Fibroblast of lung (primary cell): ENCODE measurements around the gene MLF2. TPM values are rescaled to one million over a fixed set of nuclear protein-coding genes. Genes with fewer than 3 reads are reported as not detected.
"Not testable (repeated sequence)": the region's sequence is repeated elsewhere in the genome, so short reads cannot be mapped to it uniquely, and the experiment has no call there.

Experiments used
- DNase-seq, 2 donors: peaks; one replicate each; pipeline versions ENCODE4 v3.0.0 to v3.0.0-alpha.2; 2010; ENCODE audit warnings: low read depth in 2 of 2
- H2AFZ ChIP-seq: 2 replicates; pipeline ENCODE4 v1.5.1; 2012; ENCODE audit warnings: low read length, control low read depth, inconsistent platforms
- H3K27ac ChIP-seq: 2 replicates; pipeline ENCODE4 v1.5.1; 2011; ENCODE audit warnings: low read length, control low read depth; ENCODE audit not compliant: insufficient read depth
- H3K27me3 ChIP-seq: 2 replicates; pipeline ENCODE4 v1.5.1; 2011; ENCODE audit warnings: mild to moderate bottlenecking, low read length; ENCODE audit not compliant: control insufficient read depth, insufficient read depth
- H3K36me3 ChIP-seq: 2 replicates; pipeline ENCODE4 v1.5.1; 2011; ENCODE audit warnings: low read length; ENCODE audit not compliant: control insufficient read depth, insufficient read depth
- H3K4me1 ChIP-seq: 2 replicates; pipeline ENCODE4 v1.5.1; 2011; ENCODE audit warnings: low read length; ENCODE audit not compliant: control insufficient read depth, insufficient read depth; ENCODE audit errors: extremely low read depth
- H3K4me2 ChIP-seq: 2 replicates; pipeline ENCODE4 v1.5.1; 2011; ENCODE audit warnings: low read length, control low read depth; ENCODE audit not compliant: insufficient read depth; ENCODE audit errors: extremely low read depth
- H3K4me3 ChIP-seq, 4 experiments: fragments of 200-600 bp in 1 of 4; sonication (generic) in 1 of 4; replicated peaks in 1 of 4; 2 replicates each; pipeline ENCODE4 v1.5.1; 2011 to 2016; ENCODE audit warnings: low read length in 4 of 4, low read depth in 3 of 4, mild to moderate bottlenecking in 3 of 4, control low read depth in 2 of 4, inconsistent platforms in 1 of 4, mixed read lengths in 1 of 4; ENCODE audit not compliant: insufficient read depth in 1 of 4; ENCODE audit errors: control extremely low read depth in 1 of 4
- H3K79me2 ChIP-seq: 2 replicates; pipeline ENCODE4 v1.5.1; 2012; ENCODE audit warnings: mild to moderate bottlenecking, low read length, inconsistent platforms; ENCODE audit not compliant: control insufficient read depth, insufficient read depth
- H3K9ac ChIP-seq: 2 replicates; pipeline ENCODE4 v1.5.1; 2011; ENCODE audit warnings: mild to moderate bottlenecking, low read length, control low read depth; ENCODE audit not compliant: insufficient read depth
- H3K9me3 ChIP-seq: 2 replicates; pipeline ENCODE4 v1.5.1; 2012; ENCODE audit warnings: low read depth, low read length; ENCODE audit not compliant: control insufficient read depth, insufficient read depth
- H4K20me1 ChIP-seq: 2 replicates; pipeline ENCODE4 v1.5.1; 2011; ENCODE audit warnings: low read length; ENCODE audit not compliant: control insufficient read depth, insufficient read depth; ENCODE audit errors: extremely low read depth
- EZH2 ChIP-seq: IDR thresholded peaks from 2 replicates; pipeline ENCODE4 v1.5.1; 2012; ENCODE audit warnings: low read length, control low read depth, mild to moderate bottlenecking; ENCODE audit errors: missing control alignments
- polyA plus RNA-seq, 2 donors: library from polyadenylated mRNA; depleted of rRNA in 1 of 2; stranded (reverse) in 1 of 2; unstranded in 1 of 2; fragments of >200 nt; gene quantifications; 2 replicates each; pipeline ENCODE4 v1.2.1, GENCODE V29; 2011 to 2012; ENCODE audit warnings: missing spikeins in 1 of 2
- total RNA-seq: library from RNA; depleted of rRNA; stranded (reverse); fragments of >200 nt; gene quantifications from 2 replicates; pipeline ENCODE4 v1.2.1, GENCODE V29; 2014
- TF ChIP-seq, protein P1 (sequence below), 2 donors: IDR thresholded peaks in 1 of 2; conservative IDR thresholded peaks in 1 of 2; 1 replicate in 1 of 2; 2 replicates in 1 of 2; pipeline ENCODE4 v1.5.1; 2011 to 2012; ENCODE audit warnings: low read length in 2 of 2, control low read depth in 1 of 2, inconsistent platforms in 1 of 2, low read depth in 1 of 2, mild to moderate bottlenecking in 1 of 2

MLF2 gene
- total and polyA plus RNA-seq, 2 donors (not counting 1 experiment from before 2014, with no cell fraction given), result 106 to 289 TPM

DNA sequence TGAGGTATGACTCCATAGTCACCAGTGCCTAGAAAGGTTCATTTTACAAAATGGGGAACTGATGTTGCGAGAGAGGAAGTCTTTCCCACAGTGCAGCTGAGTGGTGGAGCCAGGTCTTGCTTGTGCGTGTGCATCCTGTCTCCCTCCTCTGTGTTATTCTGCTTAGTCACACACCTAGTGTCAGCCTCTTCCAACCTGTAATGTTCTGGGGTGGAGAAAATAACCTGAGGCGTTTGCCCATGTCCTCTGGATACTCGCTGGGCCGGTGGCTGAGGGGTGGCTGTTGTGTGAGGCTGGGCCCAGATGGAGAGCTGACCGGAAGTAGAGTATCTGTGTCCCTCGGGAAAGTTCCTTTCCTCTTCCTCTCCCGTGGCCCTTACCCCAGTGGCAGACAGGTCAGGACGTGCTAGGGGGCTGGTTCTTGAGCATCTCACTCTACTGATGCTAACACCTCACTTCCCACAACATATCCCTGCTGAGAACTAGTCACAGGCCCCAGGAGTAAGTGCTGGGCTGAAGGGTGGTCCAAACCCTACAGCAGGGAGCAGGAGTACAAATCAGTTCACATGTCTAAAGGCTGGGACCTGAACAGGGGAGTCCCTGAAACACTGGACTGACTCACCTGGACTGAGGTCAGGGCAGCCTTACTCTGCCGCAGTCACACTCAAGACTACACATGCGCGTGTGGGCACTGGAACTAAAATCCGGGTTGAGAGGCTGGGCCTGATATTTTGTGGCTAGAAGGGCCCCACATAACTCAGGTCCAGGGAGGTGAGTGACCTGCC lies 7.0 kb downstream of the MLF2 start:
- no peaks in the 10 kb centered on the region for H4K20me1 ChIP-seq
- no peak overlapping the region for H3K9ac ChIP-seq
- no peaks in the 10 kb centered on the region for H3K9me3 ChIP-seq
- no peak overlapping the region for H2AFZ ChIP-seq
- no peak overlapping the region for H3K4me3 ChIP-seq
- H3K4me2 ChIP-seq, result no peak overlapping the region
- DNase-seq, result no peak
- peaks cover 8% of the 10 kb centered on the region for H3K79me2 ChIP-seq
- no peak overlapping the region for H3K27ac ChIP-seq
- peaks cover 28% of the 10 kb centered on the region for H3K36me3 ChIP-seq
- no peaks in the 10 kb centered on the region for H3K4me1 ChIP-seq
- TF ChIP-seq EZH2, result no peak
- no peaks in the 10 kb centered on the region for H3K27me3 ChIP-seq

DNA sequence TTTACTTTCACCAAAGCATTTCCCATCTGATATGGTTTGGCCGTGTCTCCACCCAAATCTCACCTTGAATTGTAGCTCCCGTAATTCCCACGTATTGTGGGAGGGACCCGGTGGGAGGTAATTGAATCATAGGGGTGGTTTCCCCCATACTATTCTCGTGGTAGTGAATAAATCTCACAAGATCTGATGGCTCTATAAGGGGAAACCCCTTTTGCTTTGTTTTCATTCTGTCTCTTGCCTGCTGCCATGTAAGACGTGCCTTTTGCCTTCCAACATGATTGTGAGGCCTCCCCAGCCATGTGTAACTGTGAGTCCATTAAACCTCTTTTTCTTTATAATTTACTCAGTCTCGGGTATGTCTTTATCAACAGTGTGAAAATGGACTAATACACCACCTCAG lies 9.6 kb downstream of the MLF2 start:
- H2AFZ ChIP-seq, H3K4me1 ChIP-seq, DNase-seq, H3K4me2 ChIP-seq, H3K9me3 ChIP-seq, H3K4me3 ChIP-seq, H3K9ac ChIP-seq, H3K27ac ChIP-seq, H3K79me2 ChIP-seq, H3K27me3 ChIP-seq, H4K20me1 ChIP-seq: not testable (repeated sequence)
- peaks cover 11% of the 10 kb centered on the region for H3K36me3 ChIP-seq

DNA sequence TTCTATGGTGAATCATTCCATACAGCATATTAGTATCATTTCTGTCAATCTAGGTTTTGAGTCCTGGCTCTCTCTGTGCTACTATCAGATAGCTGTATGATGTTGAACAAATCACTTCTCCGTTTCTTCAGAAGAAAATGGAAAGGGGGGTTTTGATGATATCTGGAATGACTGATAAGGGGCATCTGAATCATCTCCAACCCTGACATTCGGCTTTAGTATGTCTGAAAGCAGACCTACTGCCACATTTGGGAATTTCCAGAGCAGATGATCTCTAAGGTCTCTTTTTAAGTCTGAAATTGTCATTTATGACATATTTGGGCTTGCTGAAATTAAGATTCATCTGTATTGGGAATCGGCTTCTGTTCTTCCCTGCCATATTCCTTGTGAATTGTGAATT lies 10.1 kb downstream of the MLF2 start:
- no peak overlapping the region for H3K9ac ChIP-seq
- no peaks in the 10 kb centered on the region for H4K20me1 ChIP-seq
- H3K36me3 ChIP-seq, result peaks cover 8% of the 10 kb centered on the region
- no peak overlapping the region for H2AFZ ChIP-seq
- TF ChIP-seq, protein P1, sequence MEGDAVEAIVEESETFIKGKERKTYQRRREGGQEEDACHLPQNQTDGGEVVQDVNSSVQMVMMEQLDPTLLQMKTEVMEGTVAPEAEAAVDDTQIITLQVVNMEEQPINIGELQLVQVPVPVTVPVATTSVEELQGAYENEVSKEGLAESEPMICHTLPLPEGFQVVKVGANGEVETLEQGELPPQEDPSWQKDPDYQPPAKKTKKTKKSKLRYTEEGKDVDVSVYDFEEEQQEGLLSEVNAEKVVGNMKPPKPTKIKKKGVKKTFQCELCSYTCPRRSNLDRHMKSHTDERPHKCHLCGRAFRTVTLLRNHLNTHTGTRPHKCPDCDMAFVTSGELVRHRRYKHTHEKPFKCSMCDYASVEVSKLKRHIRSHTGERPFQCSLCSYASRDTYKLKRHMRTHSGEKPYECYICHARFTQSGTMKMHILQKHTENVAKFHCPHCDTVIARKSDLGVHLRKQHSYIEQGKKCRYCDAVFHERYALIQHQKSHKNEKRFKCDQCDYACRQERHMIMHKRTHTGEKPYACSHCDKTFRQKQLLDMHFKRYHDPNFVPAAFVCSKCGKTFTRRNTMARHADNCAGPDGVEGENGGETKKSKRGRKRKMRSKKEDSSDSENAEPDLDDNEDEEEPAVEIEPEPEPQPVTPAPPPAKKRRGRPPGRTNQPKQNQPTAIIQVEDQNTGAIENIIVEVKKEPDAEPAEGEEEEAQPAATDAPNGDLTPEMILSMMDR (conservative IDR thresholded peaks at IDR 0.05 in 1 of 2, IDR thresholded peaks at IDR 0.05 in 1 of 2; ENCODE audit: low read depth in 1 of 2, low read length in 2 of 2), result no peak
- no peak for TF ChIP-seq EZH2
- no peaks in the 10 kb centered on the region for H3K27me3 ChIP-seq
- H3K4me3 ChIP-seq, result no peak overlapping the region
- H3K4me2 ChIP-seq, result no peak overlapping the region
- no peak for DNase-seq
- no peaks in the 10 kb centered on the region for H3K4me1 ChIP-seq
- H3K27ac ChIP-seq, result no peak overlapping the region
- no peaks in the 10 kb centered on the region for H3K9me3 ChIP-seq
- H3K79me2 ChIP-seq, result no peaks in the 10 kb centered on the region

DNA sequence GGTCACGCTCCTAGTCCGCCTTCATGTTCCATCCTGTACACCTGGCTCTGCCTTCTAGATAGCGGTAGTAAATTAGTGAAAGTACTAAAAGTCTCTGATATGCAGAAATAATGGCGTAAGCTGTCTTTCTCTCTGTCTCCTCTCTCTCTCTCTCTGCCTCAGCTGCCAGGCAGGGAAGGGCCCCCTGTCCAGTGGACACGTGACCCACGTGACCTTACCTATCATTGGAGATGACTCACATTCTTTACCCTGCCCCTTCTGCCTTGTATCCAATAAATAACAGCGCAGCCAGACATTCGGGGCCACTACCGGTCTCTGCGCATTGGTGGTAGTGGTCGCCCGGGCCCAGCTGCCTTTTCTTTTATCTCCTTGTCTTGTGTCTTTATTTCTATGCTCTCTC lies 10.9 kb downstream of the MLF2 start:
- not testable (repeated sequence) for H3K4me2 ChIP-seq, H3K27ac ChIP-seq, H4K20me1 ChIP-seq, DNase-seq, H3K4me3 ChIP-seq, H3K79me2 ChIP-seq, H3K9ac ChIP-seq, H3K36me3 ChIP-seq, H3K27me3 ChIP-seq, H2AFZ ChIP-seq, H3K9me3 ChIP-seq, H3K4me1 ChIP-seq
